WTC11 (cell line): Measurements from ENCODE around the gene WDR72. TPM values are rescaled to one million over a fixed set of nuclear protein-coding genes. Genes with fewer than 3 reads are reported as not detected.

Experiments
- ATAC-seq: fragments of 200-7000 bp; cut with Tn5 transposase; 2 replicates; pipeline ENCODE4 v1.10.0; 2021; ENCODE audit warnings: mild to moderate bottlenecking, moderate library complexity
- CTCF ChIA-PET: fragments of 300-600 bp; sonication (Branson Sonifier 250); formaldehyde crosslinking; loops from one replicate; lab custom pipeline; 2021; ENCODE audit warnings: antibody characterized with exemption; lab: Charles Lee
- POLR2A ChIA-PET: fragments of 350-600 bp; sonication (Branson Sonifier 250); formaldehyde crosslinking; loops from one replicate; lab custom pipeline; 2021; ENCODE audit warnings: antibody characterized with exemption; lab: Charles Lee
- DNase-seq: peaks from one replicate; pipeline ENCODE4 v3.0.0; 2021; ENCODE audit warnings: low spot score
- H3K27ac Mint-ChIP-seq: 2 replicates; pipeline ENCODE4 v1.8.0; 2021; ENCODE audit warnings: mixed read lengths
- H3K27me3 Mint-ChIP-seq: 2 replicates; pipeline ENCODE4 v1.8.0; 2021; ENCODE audit warnings: low read depth, mild to moderate bottlenecking, moderate library complexity, mixed read lengths
- H3K36me3 Mint-ChIP-seq: 2 replicates; pipeline ENCODE4 v1.8.0; 2021; ENCODE audit warnings: mixed read lengths
- H3K4me1 Mint-ChIP-seq: 2 replicates; pipeline ENCODE4 v1.8.0; 2022; ENCODE audit warnings: mixed read lengths
- H3K4me3 Mint-ChIP-seq: 2 replicates; pipeline ENCODE4 v1.8.0; 2021; ENCODE audit warnings: mild to moderate bottlenecking, moderate library complexity, mixed read lengths
- H3K9me3 Mint-ChIP-seq: 2 replicates; pipeline ENCODE4 v1.8.0; 2021; ENCODE audit warnings: mixed read lengths
- ATF1 ChIP-seq: sonication (generic); formaldehyde crosslinking; IDR thresholded peaks from 2 replicates; pipeline ENCODE4 v1.8.1; 2023; ENCODE audit warnings: mild to moderate bottlenecking, moderate library complexity, missing genetic modification reagents
- CBFB ChIP-seq: sonication (generic); formaldehyde crosslinking; IDR thresholded peaks from 2 replicates; pipeline ENCODE4 v1.8.1; 2022; ENCODE audit warnings: mild to moderate bottlenecking, low read depth, missing genetic modification reagents
- GABPB1 ChIP-seq: sonication (generic); formaldehyde crosslinking; IDR thresholded peaks from 2 replicates; pipeline ENCODE4 v1.8.1; 2023; ENCODE audit warnings: mild to moderate bottlenecking, missing genetic modification reagents
- GRHL2 ChIP-seq: fragments of 250-450 bp; sonication (Bioruptor Pico); IDR thresholded peaks from 2 replicates; pipeline ENCODE4 v1.8.0; 2022; ENCODE audit warnings: mild to moderate bottlenecking, moderate library complexity; ENCODE audit not compliant: insufficient replicate concordance, severe bottlenecking
- JAZF1 ChIP-seq: fragments of 250-450 bp; sonication (Bioruptor Pico); IDR thresholded peaks from 2 replicates; pipeline ENCODE4 v1.9.0; 2021; ENCODE audit warnings: moderate library complexity, mild to moderate bottlenecking, inconsistent platforms
- MXD4 ChIP-seq: fragments of 250-450 bp; sonication (Bioruptor Pico); IDR thresholded peaks from 2 replicates; pipeline ENCODE4 v1.8.0; 2021; ENCODE audit warnings: mild to moderate bottlenecking, moderate library complexity, borderline replicate concordance
- NFYB ChIP-seq: sonication (generic); formaldehyde crosslinking; conservative IDR thresholded peaks from 2 replicates; pipeline ENCODE4 v1.8.0; 2022; ENCODE audit warnings: low read depth, missing genetic modification reagents
- NR1H2 ChIP-seq: sonication (generic); formaldehyde crosslinking; IDR thresholded peaks from 2 replicates; pipeline ENCODE4 v1.9.0; 2021; ENCODE audit warnings: mild to moderate bottlenecking, moderate library complexity, missing genetic modification reagents
- NR3C1 ChIP-seq: sonication (generic); formaldehyde crosslinking; conservative IDR thresholded peaks from 2 replicates; pipeline ENCODE4 v1.8.1; 2023; ENCODE audit warnings: low read depth, mild to moderate bottlenecking, missing genetic modification reagents
- TEAD4 ChIP-seq: sonication (generic); formaldehyde crosslinking; IDR thresholded peaks from 2 replicates; pipeline ENCODE4 v1.8.0; 2022; ENCODE audit warnings: mild to moderate bottlenecking, missing genetic modification reagents
- ZBTB21 ChIP-seq: sonication (generic); formaldehyde crosslinking; IDR thresholded peaks from 2 replicates; pipeline ENCODE4 v1.8.1; 2023; ENCODE audit warnings: mild to moderate bottlenecking, missing genetic modification reagents, borderline replicate concordance
- ZNF671 ChIP-seq: fragments of 250-450 bp; sonication (Bioruptor Pico); IDR thresholded peaks from 2 replicates; pipeline ENCODE4 v1.8.0; 2021; ENCODE audit warnings: mild to moderate bottlenecking
- total RNA-seq: library from RNA; stranded (reverse); gene quantifications from 3 replicates; pipeline ENCODE4 v1.2.3, GENCODE V29; 2021
- TF ChIP-seq, protein P1 (sequence below): sonication (generic); formaldehyde crosslinking; conservative IDR thresholded peaks from 2 replicates; pipeline ENCODE4 v1.8.1; 2023; ENCODE audit warnings: mild to moderate bottlenecking, low read depth, missing genetic modification reagents, moderate library complexity
- TF ChIP-seq, protein P2 (sequence below): sonication (generic); formaldehyde crosslinking; IDR thresholded peaks from 2 replicates; pipeline ENCODE4 v1.8.0; 2022; ENCODE audit warnings: mild to moderate bottlenecking, missing genetic modification reagents
- TF ChIP-seq, protein P3 (sequence below): fragments of 250-450 bp; sonication (Bioruptor Pico); IDR thresholded peaks from 2 replicates; pipeline ENCODE4 v2.1.2; 2022; ENCODE audit warnings: mild to moderate bottlenecking, moderate library complexity
- TF ChIP-seq, protein P4 (sequence below): sonication (generic); formaldehyde crosslinking; IDR thresholded peaks from 2 replicates; pipeline ENCODE4 v1.8.0; 2022; ENCODE audit warnings: mild to moderate bottlenecking, missing genetic modification reagents
- TF ChIP-seq, protein P5 (sequence below): fragments of 250-450 bp; sonication (Bioruptor Pico); IDR thresholded peaks from 2 replicates; pipeline ENCODE4 v1.9.0; 2021; ENCODE audit warnings: mild to moderate bottlenecking
- TF ChIP-seq, protein P6 (sequence below): sonication (generic); formaldehyde crosslinking; IDR thresholded peaks from 2 replicates; pipeline ENCODE4 v1.8.0; 2022; ENCODE audit warnings: mild to moderate bottlenecking, missing genetic modification reagents
- TF ChIP-seq, protein P7 (sequence below): sonication (generic); formaldehyde crosslinking; IDR thresholded peaks from 2 replicates; pipeline ENCODE4 v1.8.0; 2023; ENCODE audit warnings: missing genetic modification reagents, mild to moderate bottlenecking, borderline replicate concordance
- TF ChIP-seq, protein P8 (sequence below): fragments of 250-450 bp; sonication (Bioruptor Pico); IDR thresholded peaks from 2 replicates; pipeline ENCODE4 v1.9.0; 2021; ENCODE audit warnings: mild to moderate bottlenecking

Gene WDR72
- total RNA-seq, 1 experiment from 2014 or later: 8.6 TPM

DNA sequence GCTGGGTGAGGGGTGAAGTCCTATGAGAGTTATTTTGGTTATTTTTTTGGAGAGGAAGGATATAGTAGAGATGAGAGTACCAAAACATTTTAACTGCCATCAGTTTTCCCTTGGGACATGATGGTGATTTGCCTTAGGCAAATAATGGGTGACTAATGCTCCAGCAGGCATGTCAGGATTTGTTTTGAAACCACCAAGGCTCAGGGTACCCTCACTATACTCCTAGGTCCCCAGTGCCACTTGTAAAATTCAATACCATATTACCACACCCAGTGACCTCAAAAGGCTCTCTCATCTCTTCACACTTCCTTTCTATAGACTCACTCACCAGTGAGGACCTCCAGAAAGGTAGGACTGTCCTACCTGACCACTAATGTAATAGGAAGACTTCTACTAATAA is 83.6 kb downstream of the WDR72 start:
- DNase-seq (no peak), ATAC-seq (no peak)
- TF ChIP-seq ATF1 (CRISPR knock-in tag): no peak
- no peak for TF ChIP-seq CBFB (CRISPR knock-in tag)
- TF ChIP-seq, protein P1, sequence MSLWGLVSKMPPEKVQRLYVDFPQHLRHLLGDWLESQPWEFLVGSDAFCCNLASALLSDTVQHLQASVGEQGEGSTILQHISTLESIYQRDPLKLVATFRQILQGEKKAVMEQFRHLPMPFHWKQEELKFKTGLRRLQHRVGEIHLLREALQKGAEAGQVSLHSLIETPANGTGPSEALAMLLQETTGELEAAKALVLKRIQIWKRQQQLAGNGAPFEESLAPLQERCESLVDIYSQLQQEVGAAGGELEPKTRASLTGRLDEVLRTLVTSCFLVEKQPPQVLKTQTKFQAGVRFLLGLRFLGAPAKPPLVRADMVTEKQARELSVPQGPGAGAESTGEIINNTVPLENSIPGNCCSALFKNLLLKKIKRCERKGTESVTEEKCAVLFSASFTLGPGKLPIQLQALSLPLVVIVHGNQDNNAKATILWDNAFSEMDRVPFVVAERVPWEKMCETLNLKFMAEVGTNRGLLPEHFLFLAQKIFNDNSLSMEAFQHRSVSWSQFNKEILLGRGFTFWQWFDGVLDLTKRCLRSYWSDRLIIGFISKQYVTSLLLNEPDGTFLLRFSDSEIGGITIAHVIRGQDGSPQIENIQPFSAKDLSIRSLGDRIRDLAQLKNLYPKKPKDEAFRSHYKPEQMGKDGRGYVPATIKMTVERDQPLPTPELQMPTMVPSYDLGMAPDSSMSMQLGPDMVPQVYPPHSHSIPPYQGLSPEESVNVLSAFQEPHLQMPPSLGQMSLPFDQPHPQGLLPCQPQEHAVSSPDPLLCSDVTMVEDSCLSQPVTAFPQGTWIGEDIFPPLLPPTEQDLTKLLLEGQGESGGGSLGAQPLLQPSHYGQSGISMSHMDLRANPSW (CRISPR knock-in tag): no peak
- Mint-ChIP-seq H3K27ac (no peak overlapping the region), H3K4me1 (peaks cover 9% of the 10 kb centered on the region), H3K9me3 (peaks cover 4% of the 10 kb centered on the region; the same call in 1 of the 2 replicates), H3K36me3 (no peaks in the 10 kb centered on the region), H3K4me3 (no peak overlapping the region), H3K27me3 (no peaks in the 10 kb centered on the region)
- CTCF ChIA-PET: no interaction called here
- POLR2A ChIA-PET: no interaction called here

DNA sequence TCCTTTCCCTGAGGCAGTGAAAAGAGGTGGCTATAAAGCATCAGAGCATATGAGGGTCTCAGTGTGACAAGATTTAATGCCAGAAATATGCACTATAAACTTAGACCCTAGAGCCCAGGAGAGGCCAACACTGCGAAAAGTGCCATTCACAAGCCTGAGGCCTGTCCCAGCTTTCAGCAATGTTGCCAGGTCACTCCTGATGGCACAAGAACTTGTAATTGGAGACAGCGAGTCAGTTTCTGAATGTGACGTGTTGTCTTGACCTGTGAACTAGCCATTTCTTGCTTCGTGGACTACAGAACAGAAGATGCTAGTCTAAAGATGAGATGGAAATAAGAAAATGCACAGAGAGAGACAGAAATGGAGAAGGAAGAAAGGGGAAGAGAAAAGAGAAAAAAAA is 87.9 kb downstream of the WDR72 start:
- Mint-ChIP-seq H3K4me1 (peaks cover 9% of the 10 kb centered on the region), H3K4me3 (no peak overlapping the region), H3K27ac (no peak overlapping the region), H3K36me3 (no peaks in the 10 kb centered on the region), H3K9me3 (no peaks in the 10 kb centered on the region), H3K27me3 (no peaks in the 10 kb centered on the region)
- POLR2A ChIA-PET: no interaction called here
- CTCF ChIA-PET: no interaction called here
- no peak for DNase-seq
- no peak for ATAC-seq
- TF ChIP-seq, protein P2, sequence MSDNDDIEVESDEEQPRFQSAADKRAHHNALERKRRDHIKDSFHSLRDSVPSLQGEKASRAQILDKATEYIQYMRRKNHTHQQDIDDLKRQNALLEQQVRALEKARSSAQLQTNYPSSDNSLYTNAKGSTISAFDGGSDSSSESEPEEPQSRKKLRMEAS (CRISPR knock-in tag): no peak
- TF ChIP-seq MXD4 (CRISPR knock-in tag) (no peak), NR1H2 (no peak), NR3C1 (CRISPR knock-in tag) (no peak), NFYB (no peak), ZBTB21 (CRISPR knock-in tag) (no peak), TEAD4 (CRISPR knock-in tag) (no peak), JAZF1 (CRISPR knock-in tag) (no peak), GRHL2 (CRISPR knock-in tag) (no peak), GABPB1 (CRISPR knock-in tag) (no peak), ZNF671 (CRISPR knock-in tag) (no peak)
- TF ChIP-seq, protein P3, sequence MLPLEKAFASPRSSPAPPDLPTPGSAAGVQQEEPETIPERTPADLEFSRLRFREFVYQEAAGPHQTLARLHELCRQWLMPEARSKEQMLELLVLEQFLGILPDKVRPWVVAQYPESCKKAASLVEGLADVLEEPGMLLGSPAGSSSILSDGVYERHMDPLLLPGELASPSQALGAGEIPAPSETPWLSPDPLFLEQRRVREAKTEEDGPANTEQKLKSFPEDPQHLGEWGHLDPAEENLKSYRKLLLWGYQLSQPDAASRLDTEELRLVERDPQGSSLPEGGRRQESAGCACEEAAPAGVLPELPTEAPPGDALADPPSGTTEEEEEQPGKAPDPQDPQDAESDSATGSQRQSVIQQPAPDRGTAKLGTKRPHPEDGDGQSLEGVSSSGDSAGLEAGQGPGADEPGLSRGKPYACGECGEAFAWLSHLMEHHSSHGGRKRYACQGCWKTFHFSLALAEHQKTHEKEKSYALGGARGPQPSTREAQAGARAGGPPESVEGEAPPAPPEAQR (CRISPR knock-in tag): no peak
- TF ChIP-seq, protein P4, sequence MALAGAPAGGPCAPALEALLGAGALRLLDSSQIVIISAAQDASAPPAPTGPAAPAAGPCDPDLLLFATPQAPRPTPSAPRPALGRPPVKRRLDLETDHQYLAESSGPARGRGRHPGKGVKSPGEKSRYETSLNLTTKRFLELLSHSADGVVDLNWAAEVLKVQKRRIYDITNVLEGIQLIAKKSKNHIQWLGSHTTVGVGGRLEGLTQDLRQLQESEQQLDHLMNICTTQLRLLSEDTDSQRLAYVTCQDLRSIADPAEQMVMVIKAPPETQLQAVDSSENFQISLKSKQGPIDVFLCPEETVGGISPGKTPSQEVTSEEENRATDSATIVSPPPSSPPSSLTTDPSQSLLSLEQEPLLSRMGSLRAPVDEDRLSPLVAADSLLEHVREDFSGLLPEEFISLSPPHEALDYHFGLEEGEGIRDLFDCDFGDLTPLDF: no peak
- TF ChIP-seq, protein P5, sequence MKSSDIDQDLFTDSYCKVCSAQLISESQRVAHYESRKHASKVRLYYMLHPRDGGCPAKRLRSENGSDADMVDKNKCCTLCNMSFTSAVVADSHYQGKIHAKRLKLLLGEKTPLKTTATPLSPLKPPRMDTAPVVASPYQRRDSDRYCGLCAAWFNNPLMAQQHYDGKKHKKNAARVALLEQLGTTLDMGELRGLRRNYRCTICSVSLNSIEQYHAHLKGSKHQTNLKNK (CRISPR knock-in tag): no peak
- TF ChIP-seq, protein P6, sequence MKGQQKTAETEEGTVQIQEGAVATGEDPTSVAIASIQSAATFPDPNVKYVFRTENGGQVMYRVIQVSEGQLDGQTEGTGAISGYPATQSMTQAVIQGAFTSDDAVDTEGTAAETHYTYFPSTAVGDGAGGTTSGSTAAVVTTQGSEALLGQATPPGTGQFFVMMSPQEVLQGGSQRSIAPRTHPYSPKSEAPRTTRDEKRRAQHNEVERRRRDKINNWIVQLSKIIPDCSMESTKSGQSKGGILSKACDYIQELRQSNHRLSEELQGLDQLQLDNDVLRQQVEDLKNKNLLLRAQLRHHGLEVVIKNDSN (CRISPR knock-in tag): no peak
- TF ChIP-seq, protein P7, sequence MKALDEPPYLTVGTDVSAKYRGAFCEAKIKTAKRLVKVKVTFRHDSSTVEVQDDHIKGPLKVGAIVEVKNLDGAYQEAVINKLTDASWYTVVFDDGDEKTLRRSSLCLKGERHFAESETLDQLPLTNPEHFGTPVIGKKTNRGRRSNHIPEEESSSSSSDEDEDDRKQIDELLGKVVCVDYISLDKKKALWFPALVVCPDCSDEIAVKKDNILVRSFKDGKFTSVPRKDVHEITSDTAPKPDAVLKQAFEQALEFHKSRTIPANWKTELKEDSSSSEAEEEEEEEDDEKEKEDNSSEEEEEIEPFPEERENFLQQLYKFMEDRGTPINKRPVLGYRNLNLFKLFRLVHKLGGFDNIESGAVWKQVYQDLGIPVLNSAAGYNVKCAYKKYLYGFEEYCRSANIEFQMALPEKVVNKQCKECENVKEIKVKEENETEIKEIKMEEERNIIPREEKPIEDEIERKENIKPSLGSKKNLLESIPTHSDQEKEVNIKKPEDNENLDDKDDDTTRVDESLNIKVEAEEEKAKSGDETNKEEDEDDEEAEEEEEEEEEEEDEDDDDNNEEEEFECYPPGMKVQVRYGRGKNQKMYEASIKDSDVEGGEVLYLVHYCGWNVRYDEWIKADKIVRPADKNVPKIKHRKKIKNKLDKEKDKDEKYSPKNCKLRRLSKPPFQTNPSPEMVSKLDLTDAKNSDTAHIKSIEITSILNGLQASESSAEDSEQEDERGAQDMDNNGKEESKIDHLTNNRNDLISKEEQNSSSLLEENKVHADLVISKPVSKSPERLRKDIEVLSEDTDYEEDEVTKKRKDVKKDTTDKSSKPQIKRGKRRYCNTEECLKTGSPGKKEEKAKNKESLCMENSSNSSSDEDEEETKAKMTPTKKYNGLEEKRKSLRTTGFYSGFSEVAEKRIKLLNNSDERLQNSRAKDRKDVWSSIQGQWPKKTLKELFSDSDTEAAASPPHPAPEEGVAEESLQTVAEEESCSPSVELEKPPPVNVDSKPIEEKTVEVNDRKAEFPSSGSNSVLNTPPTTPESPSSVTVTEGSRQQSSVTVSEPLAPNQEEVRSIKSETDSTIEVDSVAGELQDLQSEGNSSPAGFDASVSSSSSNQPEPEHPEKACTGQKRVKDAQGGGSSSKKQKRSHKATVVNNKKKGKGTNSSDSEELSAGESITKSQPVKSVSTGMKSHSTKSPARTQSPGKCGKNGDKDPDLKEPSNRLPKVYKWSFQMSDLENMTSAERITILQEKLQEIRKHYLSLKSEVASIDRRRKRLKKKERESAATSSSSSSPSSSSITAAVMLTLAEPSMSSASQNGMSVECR (CRISPR knock-in tag): no peak
- TF ChIP-seq, protein P8, sequence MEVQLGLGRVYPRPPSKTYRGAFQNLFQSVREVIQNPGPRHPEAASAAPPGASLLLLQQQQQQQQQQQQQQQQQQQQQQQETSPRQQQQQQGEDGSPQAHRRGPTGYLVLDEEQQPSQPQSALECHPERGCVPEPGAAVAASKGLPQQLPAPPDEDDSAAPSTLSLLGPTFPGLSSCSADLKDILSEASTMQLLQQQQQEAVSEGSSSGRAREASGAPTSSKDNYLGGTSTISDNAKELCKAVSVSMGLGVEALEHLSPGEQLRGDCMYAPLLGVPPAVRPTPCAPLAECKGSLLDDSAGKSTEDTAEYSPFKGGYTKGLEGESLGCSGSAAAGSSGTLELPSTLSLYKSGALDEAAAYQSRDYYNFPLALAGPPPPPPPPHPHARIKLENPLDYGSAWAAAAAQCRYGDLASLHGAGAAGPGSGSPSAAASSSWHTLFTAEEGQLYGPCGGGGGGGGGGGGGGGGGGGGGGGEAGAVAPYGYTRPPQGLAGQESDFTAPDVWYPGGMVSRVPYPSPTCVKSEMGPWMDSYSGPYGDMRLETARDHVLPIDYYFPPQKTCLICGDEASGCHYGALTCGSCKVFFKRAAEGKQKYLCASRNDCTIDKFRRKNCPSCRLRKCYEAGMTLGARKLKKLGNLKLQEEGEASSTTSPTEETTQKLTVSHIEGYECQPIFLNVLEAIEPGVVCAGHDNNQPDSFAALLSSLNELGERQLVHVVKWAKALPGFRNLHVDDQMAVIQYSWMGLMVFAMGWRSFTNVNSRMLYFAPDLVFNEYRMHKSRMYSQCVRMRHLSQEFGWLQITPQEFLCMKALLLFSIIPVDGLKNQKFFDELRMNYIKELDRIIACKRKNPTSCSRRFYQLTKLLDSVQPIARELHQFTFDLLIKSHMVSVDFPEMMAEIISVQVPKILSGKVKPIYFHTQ (CRISPR knock-in tag): no peak
